GM19395 (cell line): ENCODE measurements around the gene PFKFB1.
A peak's percentile ranks its signal among the peaks of the same experiment; 100 is the strongest.

Source experiments
- ATAC-seq: cut with Tn5 transposase; IDR thresholded peaks from one replicate; pipeline ENCODE4 v1.9.1; 2021; ENCODE audit warnings: mild to moderate bottlenecking, moderate library complexity; ENCODE audit not compliant: unreplicated experiment

The PFKFB1 gene

GRCh38 chrX:54928876-54929275 lies 65.1 kb downstream of the PFKFB1 start:
- no peak for ATAC-seq

DNA sequence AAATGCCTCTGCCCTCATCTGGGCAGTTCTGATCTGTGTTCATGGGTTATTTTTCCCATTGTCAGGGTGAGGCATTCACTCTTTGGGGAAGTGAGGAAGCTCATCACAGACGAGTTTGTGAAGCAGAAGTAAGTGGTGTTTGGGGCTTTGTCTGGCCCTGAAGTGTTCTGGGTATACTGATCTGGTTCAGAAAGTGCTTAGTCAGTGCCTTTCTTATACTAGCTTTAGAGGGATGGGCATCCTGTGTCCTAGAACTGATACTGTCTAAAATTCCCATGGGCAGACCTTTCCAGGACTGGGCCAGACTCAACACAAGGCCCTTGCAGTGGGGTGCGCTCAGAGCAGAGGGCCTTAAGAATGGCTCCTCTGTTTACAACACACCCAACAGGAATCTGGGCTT lies 67.0 kb downstream of the PFKFB1 start:
- no peak for ATAC-seq

GRCh38 chrX:54923376-54923775 lies 70.6 kb downstream of the PFKFB1 start:
- ATAC-seq: no peak

DNA sequence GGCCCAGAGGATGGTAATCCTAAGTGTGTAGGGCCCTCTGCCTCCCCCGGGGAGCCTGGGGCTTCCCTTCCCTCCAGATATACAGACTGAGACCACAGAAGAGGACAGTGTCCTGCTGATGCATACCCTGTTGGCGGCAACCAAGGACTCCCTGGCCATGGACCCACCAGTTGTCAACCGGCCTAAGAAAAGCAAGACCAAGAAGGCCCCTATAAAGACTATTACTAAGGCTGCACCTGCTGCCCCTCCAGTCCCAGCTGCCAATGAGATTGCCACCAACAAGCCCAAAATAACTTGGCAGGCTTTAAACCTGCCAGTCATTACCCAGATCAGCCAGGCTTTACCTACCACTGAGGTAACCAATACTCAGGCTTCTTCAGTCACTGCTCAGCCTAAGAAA lies 71.4 kb downstream of the PFKFB1 start:
- ATAC-seq: no peak

- peak; percentile 68 for ATAC-seq
Measured at GRCh38 chrX:54921427-54922021, 72.5 kb downstream of the PFKFB1 start.

- peak; percentile 40 for ATAC-seq
Measured at GRCh38 chrX:54920610-54921426, 73.2 kb downstream of the PFKFB1 start, which contains the start of gene TRO. Gene TRO, plus strand, starts transcription at chrX:54920824. Its CDS starts 1,423 bp downstream, at chrX:54922247.

DNA sequence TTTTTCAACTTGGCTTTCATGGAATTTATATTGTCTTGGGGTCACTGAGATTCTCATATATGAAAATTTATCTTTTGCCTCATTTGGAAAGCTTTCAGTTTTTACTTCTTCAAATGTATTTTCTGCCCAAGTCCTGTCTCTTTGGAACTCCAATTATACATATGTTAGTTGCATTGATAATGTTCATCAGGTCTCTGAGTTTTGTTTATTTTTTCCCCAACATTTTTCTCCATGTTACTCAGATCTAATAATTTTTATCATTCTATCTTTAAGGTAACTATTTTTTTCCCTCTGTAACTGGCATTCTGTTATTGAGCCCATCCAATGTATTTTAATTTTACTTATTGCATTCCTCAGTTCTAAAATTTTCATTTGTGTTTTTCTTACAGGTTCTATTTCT lies 84.0 kb downstream of the PFKFB1 start:
- no peak for ATAC-seq

- ATAC-seq: no peak
Measured at GRCh38 chrX:54894159-54894558, 99.8 kb downstream of the PFKFB1 start.

GRCh38 chrX:54891573-54891972 lies 102.4 kb downstream of the PFKFB1 start:
- ATAC-seq: no peak

GRCh38 chrX:54885740-54886139 lies 108.2 kb downstream of the PFKFB1 start:
- ATAC-seq: no peak
